Stimulated activated naive CD4-positive, alpha-beta T cell (primary cell): Measurements from ENCODE around the gene CSRNP2.
"Not testable (repeated sequence)": the region's sequence is repeated elsewhere in the genome, so short reads cannot be mapped to it uniquely, and the experiment has no call there.

Experiments
- DNase-seq, 6 experiments: peaks; one replicate each; lab custom pipeline; 2025; lab: John Stamatoyannopoulos, UW

CSRNP2 gene

DNA sequence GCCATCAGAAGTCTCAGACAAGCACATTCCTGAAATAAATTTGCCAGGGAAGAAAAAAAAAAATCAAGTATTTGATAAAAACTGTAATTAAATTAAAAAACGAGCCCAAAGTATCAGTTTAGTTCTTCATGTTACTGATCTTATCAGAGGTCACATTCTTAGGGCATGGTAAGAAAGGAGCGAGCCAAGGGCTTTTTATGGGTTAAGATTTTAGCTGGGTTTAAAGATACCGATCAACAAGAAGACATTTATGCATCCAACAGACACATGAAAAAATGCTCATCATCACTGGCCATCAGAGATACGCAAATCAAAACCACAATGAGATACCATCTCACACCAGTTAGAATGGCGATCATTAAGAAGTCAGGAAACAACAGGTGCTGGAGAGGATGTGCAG is 5.0 kb downstream of the CSRNP2 start:
- DNase-seq: not testable (repeated sequence)

DNA sequence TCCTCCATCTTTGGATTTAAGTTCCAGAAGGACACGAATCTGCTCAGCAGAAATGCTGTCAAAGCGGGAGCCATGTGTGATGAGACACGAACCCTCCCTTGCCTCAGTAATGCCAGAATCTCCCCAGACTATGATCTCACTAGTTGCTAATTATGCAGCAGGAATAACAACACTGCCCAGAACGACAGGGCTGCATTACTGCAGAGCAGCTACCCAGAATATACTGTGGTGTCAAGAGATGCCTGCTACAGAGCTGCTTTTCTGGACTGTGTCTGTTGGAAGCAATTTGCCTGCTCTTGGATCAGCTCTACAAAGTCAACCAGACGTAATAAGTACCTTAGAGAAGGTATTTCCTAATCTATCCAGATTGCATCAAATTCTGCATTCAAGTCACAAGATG is 5.5 kb downstream of the CSRNP2 start:
- DNase-seq: no peak

DNA sequence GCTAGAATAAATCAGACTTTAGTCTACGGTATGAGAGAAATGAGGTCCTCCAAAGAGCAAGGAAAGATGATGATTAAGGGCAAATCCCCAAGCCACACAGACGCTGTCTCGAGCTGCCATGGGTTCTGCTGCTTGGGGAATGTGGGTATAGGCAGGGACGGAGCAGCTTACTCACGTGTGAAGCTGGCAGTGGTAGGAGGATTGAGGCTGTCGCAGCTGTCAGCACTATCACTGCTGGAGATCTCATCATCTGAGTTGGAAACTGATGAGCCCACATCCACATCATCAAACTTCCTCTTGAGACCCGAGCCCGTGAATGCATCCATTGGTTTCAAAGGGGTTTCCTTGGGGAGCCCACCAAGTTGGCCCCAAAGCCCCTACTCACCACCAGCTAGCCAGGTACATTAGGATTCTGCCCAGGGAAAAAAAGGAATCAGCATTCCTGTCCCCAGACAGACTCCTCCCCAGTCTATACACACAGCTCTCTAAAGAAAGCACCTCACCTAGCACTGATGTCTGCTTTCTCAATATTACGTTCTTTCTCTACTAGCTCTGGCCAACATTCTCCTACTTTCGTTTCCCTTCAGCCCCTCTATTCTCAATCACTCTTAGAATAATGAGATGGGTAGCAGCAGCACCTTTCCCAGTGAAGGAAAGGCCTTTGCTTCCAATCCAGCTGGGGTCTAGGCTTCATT is 7.0 kb downstream of the CSRNP2 start:
- no peak for DNase-seq

- DNase-seq: no peak
Measured at GRCh38 chr12:51075390-51075789, 8.0 kb downstream of the CSRNP2 start.

DNA sequence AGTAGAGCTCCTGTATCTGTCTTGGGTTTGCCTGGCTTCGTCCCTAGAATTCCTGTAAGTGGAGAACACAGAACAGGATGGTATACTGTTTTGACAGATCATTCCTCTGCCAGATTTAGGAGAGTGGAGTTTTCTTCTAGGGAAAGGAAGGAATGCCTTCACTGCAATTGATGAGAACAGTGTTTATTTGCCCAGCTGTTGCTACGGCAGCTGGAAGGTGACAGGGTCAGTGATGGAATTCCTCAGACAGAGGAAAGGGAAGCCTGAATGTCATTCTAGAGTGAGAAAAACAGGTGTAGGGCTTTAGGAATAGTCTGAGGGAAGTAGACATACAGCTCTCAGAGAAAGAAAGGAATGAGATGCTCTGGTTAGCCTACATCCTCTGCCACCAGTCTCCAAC is 11.7 kb downstream of the CSRNP2 start:
- DNase-seq: no peak

DNA sequence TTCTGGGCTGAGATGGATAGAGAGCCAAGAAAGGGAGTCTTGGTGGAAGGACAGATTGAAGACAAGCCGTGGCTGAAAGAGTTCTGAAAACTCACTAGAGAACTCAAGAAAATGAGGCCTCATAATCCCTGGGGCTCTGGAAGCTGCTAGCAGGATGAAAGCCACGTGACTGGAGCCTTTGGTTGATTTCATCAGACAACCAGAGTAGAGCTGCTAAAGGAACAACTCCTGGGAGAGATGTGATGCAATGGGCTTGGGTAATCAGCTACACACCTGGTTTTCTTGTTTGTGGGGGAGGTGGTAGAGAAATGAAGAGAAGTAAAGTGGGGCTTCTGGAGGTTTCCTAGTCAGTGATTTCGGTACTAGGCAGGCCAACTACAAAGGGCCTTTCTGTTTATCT is 13.4 kb downstream of the CSRNP2 start:
- DNase-seq: no peak

GRCh38 chr12:51067771-51068170 is 15.6 kb downstream of the CSRNP2 start:
- no peak for DNase-seq

GRCh38 chr12:51067229-51067628 is 16.2 kb downstream of the CSRNP2 start:
- no peak for DNase-seq

DNA sequence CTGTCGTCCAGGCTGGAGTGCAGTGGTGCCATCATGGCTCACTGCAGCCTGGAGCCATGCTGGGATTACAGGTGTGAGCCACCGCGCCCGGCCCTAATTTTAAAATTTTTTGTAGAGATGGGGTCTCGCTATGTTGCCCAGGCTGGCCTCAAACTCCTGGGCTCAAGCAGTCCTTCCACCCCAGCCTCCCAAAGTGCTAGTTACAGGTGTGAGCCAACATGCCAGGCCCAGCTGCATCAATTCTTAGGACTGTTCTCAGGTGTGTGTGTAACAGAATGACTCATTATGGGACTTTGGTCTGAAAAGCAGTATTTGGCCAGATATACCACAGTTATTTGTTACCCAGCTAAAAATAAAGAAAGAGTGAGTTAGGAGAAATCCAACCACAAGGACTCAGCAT is 17.9 kb downstream of the CSRNP2 start:
- DNase-seq: no peak

DNA sequence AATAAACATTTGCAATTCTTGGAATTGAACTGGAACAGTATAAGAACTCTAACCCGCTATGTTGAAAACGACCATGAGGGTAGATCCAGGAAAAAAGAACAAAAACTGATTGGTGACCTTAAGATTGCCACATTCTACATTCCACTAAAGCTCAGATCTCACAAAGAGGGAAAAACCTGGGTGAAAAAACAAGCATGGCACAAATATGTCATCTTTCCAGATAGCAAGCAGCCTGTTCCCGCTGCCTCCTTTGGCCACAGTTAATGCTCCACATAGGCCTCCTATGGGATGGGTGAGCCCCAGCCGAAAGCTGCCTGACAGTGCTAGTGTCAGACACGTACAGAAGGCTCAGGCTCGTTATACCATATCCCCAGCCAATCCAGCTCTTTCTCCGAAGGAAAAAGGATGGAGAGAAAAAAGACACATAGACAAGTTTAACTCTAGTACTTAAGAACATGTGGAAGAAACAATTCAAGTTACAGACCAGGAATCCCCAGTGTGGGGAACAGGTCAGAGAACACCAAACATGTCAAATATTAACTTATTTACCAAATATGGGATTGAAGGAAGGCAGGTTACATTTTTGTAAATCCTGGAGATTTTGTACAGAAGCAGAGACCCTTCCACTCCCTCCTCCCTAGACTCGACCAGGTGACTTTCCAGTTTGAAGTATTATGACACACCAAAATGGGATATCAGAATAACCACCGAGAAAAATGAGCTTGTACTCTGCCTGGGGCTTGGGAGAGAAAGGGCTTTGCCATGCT is 20.6 kb downstream of the CSRNP2 start:
- DNase-seq: no peak

DNA sequence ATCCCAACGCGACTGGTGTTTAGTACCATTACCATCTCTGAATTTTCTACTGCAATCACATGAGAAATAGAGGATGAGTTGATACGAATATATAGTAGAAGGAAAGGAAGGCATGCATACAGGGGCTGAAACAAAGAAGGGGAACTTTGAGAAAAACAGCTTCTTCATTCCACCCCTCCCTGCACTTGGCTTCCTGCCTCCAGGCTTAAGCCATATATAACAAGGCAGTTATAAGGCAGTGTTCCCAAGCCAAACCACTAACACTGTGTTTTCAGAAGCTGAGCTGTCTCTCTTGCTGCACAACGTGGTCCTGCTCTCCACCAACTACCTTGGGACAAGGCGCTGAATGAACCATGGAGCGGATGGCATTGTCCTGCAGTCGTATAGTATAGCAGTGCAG is 24.3 kb downstream of the CSRNP2 start:
- no peak for DNase-seq

DNA sequence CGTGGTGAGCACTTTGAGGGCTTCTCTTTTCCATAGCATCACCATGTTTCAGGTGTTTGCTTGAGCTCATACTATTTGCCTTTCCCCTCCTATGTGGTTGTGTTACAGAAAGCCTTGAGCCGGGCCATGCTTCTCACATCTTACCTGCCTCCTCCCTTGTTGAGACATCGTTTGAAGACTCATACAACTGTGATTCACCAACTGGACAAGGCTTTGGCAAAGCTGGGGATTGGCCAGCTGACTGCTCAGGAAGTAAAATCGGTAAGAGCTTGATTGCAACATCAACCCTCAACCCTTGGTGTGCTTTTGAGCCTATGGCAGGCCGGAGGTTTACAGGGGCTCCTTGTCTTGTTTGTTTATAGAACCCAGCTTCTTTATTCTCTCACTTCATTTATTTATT is 27.2 kb downstream of the CSRNP2 start:
- DNase-seq: no peak

- no peak for DNase-seq
Measured at GRCh38 chr12:51055060-51055459, 28.3 kb downstream of the CSRNP2 start.

- no peak for DNase-seq
Measured at GRCh38 chr12:51051787-51052186, 31.6 kb downstream of the CSRNP2 start.

DNA sequence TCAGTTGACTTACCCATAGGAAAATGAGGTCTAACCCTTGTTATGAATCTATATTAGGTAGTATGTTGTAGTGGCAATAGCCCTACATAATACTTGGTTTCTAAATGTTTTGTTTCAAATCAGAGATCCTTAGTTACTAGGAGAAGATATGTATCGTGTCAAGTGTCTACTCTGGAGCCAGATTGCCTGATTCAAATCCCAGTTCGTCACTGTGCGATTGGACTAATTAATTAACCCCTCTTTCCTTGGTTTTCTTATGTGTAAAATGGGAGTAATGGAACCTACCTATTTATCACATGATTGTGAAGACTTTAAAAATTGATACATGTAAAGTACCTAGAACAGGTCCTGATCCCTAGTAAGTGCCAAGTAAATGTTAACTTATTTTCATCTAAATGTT is 33.9 kb downstream of the CSRNP2 start:
- DNase-seq: no peak

GRCh38 chr12:51048661-51049251 is 34.6 kb downstream of the CSRNP2 start:
- DNase-seq: peak in 2 of 6 experiments; percentile 7 to 52

DNA sequence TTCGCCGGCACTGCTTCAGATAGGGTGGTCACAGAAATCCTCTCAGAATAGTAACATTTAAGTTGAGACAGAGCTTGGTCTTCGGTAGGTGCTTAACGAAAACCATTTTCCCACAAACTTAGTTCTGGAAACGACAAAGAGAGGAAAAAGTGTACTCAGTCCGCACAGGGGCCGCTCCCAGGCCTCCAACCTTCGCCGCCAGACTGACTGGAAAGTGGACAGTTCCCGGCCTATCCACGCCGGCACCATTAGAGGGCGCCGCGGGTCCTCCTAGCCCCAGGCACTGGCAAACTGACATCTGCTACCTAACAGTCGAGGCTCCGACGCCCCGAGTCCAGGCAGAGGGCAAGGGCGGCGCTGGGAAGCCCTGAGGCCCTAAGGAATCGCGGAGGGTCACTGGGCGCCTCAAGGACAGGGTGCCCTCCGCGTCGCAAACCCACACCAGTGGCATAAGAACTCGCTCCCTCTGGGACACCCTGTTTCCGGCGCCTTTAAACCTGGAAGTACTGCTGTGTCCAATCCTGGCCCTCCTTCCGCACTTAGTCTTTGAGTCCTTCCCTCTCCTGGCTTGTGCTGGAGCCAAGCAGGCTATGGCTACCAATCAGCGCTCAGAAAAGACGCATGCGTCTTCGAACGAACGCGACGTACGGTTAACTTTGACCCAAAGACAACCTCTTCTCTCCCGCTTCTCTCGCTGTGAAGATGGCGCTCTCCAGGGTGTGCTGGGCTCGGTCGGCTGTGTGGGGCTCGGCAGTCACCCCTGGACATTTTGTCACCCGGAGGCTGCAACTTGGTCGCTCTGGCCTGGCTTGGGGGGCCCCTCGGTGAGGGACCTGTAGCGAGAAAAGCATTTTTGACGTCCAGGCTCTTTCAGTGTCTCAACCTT is 35.5 kb downstream of the CSRNP2 start, which contains the start of gene LETMD1:
LETMD1 (plus strand) TSS at position 673 of the 886 bp plus-strand sequence; CDS start at position 703, 30 bp downstream.
- peak; percentile 83 to 99 (median 93) for DNase-seq

GRCh38 chr12:51036279-51036678 is 47.1 kb downstream of the CSRNP2 start:
- DNase-seq: no peak

- DNase-seq: no peak
Measured at GRCh38 chr12:51033457-51034089, 49.8 kb downstream of the CSRNP2 start.

DNA sequence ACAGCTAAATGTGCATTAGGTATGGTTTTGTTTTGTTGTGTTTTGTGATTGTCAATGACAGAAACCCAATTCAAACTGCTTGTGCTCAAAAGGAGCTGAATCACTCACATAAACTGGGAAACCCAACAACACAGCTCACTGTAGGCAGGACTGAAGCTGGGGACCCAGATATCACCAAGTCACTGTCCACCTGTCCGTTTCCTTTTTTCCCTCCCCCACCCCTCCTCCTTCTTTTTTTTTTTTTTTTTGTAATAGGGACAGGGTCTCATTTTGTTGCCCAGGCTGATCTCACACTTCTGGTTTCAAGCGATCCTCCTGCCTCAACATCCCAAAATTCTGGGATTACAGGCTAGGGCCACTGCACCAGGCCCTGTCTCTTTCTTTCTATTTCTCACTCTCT is 50.3 kb downstream of the CSRNP2 start:
- no peak for DNase-seq

DNA sequence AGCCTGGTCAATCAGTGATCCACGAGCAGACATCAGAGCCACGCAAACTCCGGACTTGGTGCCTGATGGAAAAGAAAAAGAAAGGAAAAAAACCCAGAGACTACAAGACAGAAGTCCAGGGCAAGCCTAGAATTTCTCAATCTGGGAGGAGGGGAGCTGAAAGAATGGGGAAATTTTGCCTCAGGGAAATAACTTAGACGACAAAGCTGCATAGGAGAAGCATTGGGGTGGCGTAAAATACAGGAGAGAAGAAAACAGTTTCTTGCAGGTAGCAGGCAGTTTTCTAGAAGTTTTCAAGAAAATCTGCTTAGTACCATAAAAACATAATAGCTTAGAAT is 54.6 kb downstream of the CSRNP2 start:
- no peak for DNase-seq
